Transverse colon (tissue), 3 donors: Measurements from ENCODE around the gene MCAM.

Source experiments
- CTCF ChIP-seq, 5 experiments: fragments of 200-600 bp in 3 of 5; fragments of 450-650 bp in 2 of 5; sonication (generic) in 3 of 5; IDR thresholded peaks; 1 replicate in 2 of 5; 2 replicates in 3 of 5; pipeline ENCODE4 v1.5.1; 2016 to 2017; ENCODE audit warnings: antibody characterized with exemption in 5 of 5, inconsistent platforms in 3 of 5, mild to moderate bottlenecking in 2 of 5, moderate library complexity in 1 of 5
- EP300 ChIP-seq: sonication (generic); formaldehyde crosslinking; IDR thresholded peaks from one replicate; pipeline ENCODE4 v1.6.1; 2017; ENCODE audit warnings: antibody characterized with exemption, low read depth

- no peak for TF ChIP-seq EP300
- no peak for TF ChIP-seq CTCF (IDR thresholded peaks at IDR 0.05)
Observed at GRCh38 chr11:119332111-119332765, 15.3 kb upstream of the MCAM start.
